Kidney epithelial cell (primary cell): ENCODE results near the gene SH3YL1. TPM values are rescaled to one million over a fixed set of nuclear protein-coding genes. Genes with fewer than 3 reads are reported as not detected.

ENCODE experiments used
- DNase-seq: peaks from one replicate; pipeline ENCODE4 v3.0.0-alpha.2; 2010; ENCODE audit warnings: low read depth
- H3K27me3 ChIP-seq: 2 replicates; pipeline ENCODE4 v1.6.0; 2011; ENCODE audit warnings: low read length; ENCODE audit not compliant: control insufficient read depth, insufficient read depth
- H3K36me3 ChIP-seq: 2 replicates; pipeline ENCODE4 v1.5.1; 2011; ENCODE audit warnings: low read length; ENCODE audit not compliant: control insufficient read depth, insufficient read depth
- H3K4me3 ChIP-seq: 2 replicates; pipeline ENCODE4 v1.5.1; 2011; ENCODE audit warnings: low read depth, mild to moderate bottlenecking, control low read depth, low read length
- total RNA-seq: library from RNA; depleted of rRNA; stranded (reverse); fragments of >200 nt; gene quantifications from 2 replicates; pipeline ENCODE4 v1.2.3, GENCODE V29; 2015
- TF ChIP-seq, protein P1 (sequence below): IDR thresholded peaks from 2 replicates; pipeline ENCODE4 v1.5.1; 2011; ENCODE audit warnings: mild to moderate bottlenecking, moderate library complexity, low read length, control low read depth, inconsistent platforms; ENCODE audit not compliant: insufficient read depth, poor library complexity, severe bottlenecking

Gene SH3YL1
- total RNA-seq, 1 donor from 2014 or later, result 50.2 TPM

- Histone ChIP-seq H3K36me3 (no peaks in the 10 kb centered on the region), H3K27me3 (no peaks in the 10 kb centered on the region), H3K4me3 (no peak overlapping the region)
- TF ChIP-seq, protein P1, sequence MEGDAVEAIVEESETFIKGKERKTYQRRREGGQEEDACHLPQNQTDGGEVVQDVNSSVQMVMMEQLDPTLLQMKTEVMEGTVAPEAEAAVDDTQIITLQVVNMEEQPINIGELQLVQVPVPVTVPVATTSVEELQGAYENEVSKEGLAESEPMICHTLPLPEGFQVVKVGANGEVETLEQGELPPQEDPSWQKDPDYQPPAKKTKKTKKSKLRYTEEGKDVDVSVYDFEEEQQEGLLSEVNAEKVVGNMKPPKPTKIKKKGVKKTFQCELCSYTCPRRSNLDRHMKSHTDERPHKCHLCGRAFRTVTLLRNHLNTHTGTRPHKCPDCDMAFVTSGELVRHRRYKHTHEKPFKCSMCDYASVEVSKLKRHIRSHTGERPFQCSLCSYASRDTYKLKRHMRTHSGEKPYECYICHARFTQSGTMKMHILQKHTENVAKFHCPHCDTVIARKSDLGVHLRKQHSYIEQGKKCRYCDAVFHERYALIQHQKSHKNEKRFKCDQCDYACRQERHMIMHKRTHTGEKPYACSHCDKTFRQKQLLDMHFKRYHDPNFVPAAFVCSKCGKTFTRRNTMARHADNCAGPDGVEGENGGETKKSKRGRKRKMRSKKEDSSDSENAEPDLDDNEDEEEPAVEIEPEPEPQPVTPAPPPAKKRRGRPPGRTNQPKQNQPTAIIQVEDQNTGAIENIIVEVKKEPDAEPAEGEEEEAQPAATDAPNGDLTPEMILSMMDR, result no peak
- no peak for DNase-seq
Measured at GRCh38 chr2:223451-223850, 40.4 kb downstream of the SH3YL1 start.

GRCh38 chr2:216068-216467, 47.8 kb downstream of the SH3YL1 start:
- TF ChIP-seq, protein P1, result no peak
- DNase-seq, result no peak
- no peaks in the 10 kb centered on the region for H3K36me3 ChIP-seq
- no peak overlapping the region for H3K4me3 ChIP-seq
- H3K27me3 ChIP-seq, result no peaks in the 10 kb centered on the region

GRCh38 chr2:213932-214693, 49.7 kb downstream of the SH3YL1 start:
- H3K27me3 ChIP-seq, result no peaks in the 10 kb centered on the region
- H3K4me3 ChIP-seq, result no peak overlapping the region
- TF ChIP-seq, protein P1, result no peak
- no peaks in the 10 kb centered on the region for H3K36me3 ChIP-seq
- no peak for DNase-seq

DNA sequence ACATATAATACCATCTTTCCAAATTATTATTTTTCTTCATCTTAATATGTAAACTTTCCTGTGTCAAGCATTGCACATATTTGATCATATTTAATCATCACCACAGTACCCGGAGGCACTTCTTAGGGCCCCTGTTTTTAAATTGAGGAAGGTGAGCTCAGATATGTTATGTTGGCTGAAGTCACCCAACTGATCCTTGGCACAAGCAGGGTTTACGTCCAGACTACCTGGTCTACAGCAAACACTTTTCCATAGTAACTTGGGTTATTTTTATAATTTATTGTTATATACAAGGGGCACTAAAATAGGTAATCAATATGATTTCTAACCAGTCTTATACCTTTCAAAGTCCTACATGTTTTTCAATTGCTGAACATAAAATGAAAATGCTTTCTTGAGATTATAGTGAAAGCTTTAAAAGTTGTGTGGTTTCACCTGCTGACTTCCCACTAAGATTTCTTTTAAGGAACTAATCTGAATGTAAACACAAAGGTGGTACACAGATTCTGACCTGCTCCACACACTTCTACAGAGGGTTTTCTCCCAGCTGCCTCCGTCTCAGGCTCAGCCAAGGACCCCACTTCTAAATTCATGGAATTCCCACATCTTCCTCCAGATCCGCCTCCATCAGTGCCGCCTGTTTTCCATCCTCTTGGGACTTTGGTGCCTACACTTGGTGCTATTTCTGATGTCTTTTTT, 52.2 kb downstream of the SH3YL1 start:
- Histone ChIP-seq H3K4me3 (no peak overlapping the region), H3K36me3 (no peaks in the 10 kb centered on the region), H3K27me3 (no peaks in the 10 kb centered on the region)
- TF ChIP-seq, protein P1, result no peak
- DNase-seq, result no peak

GRCh38 chr2:210660-211059, 53.2 kb downstream of the SH3YL1 start:
- Histone ChIP-seq H3K4me3 (no peak overlapping the region), H3K27me3 (no peaks in the 10 kb centered on the region), H3K36me3 (no peaks in the 10 kb centered on the region)
- TF ChIP-seq, protein P1, result no peak
- peak; percentile 19 for DNase-seq
